Astrocyte (in vitro differentiated cells and primary cell): ENCODE results near the gene NLRP7. TPM values are rescaled to one million over a fixed set of nuclear protein-coding genes. Genes with fewer than 3 reads are reported as not detected.
"Not testable (repeated sequence)": the region's sequence is repeated elsewhere in the genome, so short reads cannot be mapped to it uniquely, and the experiment has no call there.

Experiments used
- DNase-seq: peaks from one replicate; pipeline ENCODE4 v3.0.0-alpha.2; 2010; ENCODE audit warnings: low read depth
- FAIRE-seq: peaks from 2 replicates; lab custom pipeline; 2011; peaks lifted over from hg19 to GRCh38; lab: Jason Lieb, UNC
- H2AFZ ChIP-seq: 2 replicates; pipeline ENCODE4 v1.6.0; 2012; ENCODE audit warnings: low read depth, low read length, inconsistent platforms
- H3K27ac ChIP-seq: 2 replicates; pipeline ENCODE4 v1.5.1; 2011; ENCODE audit warnings: low read depth, low read length, inconsistent platforms
- H3K27me3 ChIP-seq: 2 replicates; pipeline ENCODE4 v1.6.0; 2011; ENCODE audit warnings: low read length, inconsistent platforms; ENCODE audit not compliant: insufficient read depth
- H3K36me3 ChIP-seq: 2 replicates; pipeline ENCODE4 v1.5.1; 2011; ENCODE audit warnings: low read length, inconsistent platforms; ENCODE audit not compliant: insufficient read depth
- H3K4me1 ChIP-seq: 2 replicates; pipeline ENCODE4 v1.5.1; 2011; ENCODE audit warnings: low read length, inconsistent platforms; ENCODE audit not compliant: insufficient read depth
- H3K4me2 ChIP-seq: 2 replicates; pipeline ENCODE4 v1.6.0; 2012; ENCODE audit warnings: low read length, inconsistent platforms
- H3K4me3 ChIP-seq: 2 replicates; pipeline ENCODE4 v1.5.1; 2011; ENCODE audit warnings: low read depth, mild to moderate bottlenecking, low read length, inconsistent platforms; ENCODE audit not compliant: insufficient read depth
- H3K79me2 ChIP-seq: 2 replicates; pipeline ENCODE4 v1.6.0; 2012; ENCODE audit warnings: mild to moderate bottlenecking, low read length, inconsistent platforms; ENCODE audit not compliant: insufficient read depth
- H3K9ac ChIP-seq: 2 replicates; pipeline ENCODE4 v1.6.0; 2012; ENCODE audit warnings: mild to moderate bottlenecking, low read length, inconsistent platforms
- H3K9me3 ChIP-seq: 2 replicates; pipeline ENCODE4 v1.5.1; 2012; ENCODE audit warnings: low read depth, mild to moderate bottlenecking, low read length, inconsistent platforms; ENCODE audit not compliant: insufficient read depth
- H4K20me1 ChIP-seq: 2 replicates; pipeline ENCODE4 v1.6.0; 2012; ENCODE audit warnings: low read length, inconsistent platforms; ENCODE audit not compliant: insufficient read depth
- H3K27ac Mint-ChIP-seq: one replicate; pipeline ENCODE4 v1.8.0; 2021; ENCODE audit warnings: mild to moderate bottlenecking, mixed read lengths; ENCODE audit not compliant: unreplicated experiment
- H3K27me3 Mint-ChIP-seq: one replicate; pipeline ENCODE4 v1.8.0; 2021; ENCODE audit warnings: low read depth, mixed read lengths; ENCODE audit not compliant: unreplicated experiment
- H3K36me3 Mint-ChIP-seq: one replicate; pipeline ENCODE4 v1.8.0; 2021; ENCODE audit warnings: low read depth, mixed read lengths; ENCODE audit not compliant: unreplicated experiment
- H3K4me1 Mint-ChIP-seq: one replicate; pipeline ENCODE4 v1.8.0; 2021; ENCODE audit warnings: low read depth, mixed read lengths; ENCODE audit not compliant: unreplicated experiment
- H3K4me3 Mint-ChIP-seq: one replicate; pipeline ENCODE4 v1.8.0; 2021; ENCODE audit warnings: mild to moderate bottlenecking, moderate library complexity, mixed read lengths; ENCODE audit not compliant: unreplicated experiment
- H3K9me3 Mint-ChIP-seq: one replicate; pipeline ENCODE4 v1.8.0; 2021; ENCODE audit warnings: mild to moderate bottlenecking, mixed read lengths; ENCODE audit not compliant: unreplicated experiment
- EZH2 ChIP-seq: IDR thresholded peaks from 2 replicates; pipeline ENCODE4 v1.6.1; 2012; ENCODE audit warnings: mild to moderate bottlenecking, low read length, inconsistent platforms; ENCODE audit not compliant: insufficient read depth
- total RNA-seq: library from RNA; stranded (reverse); gene quantifications from 2 replicates; pipeline ENCODE4 v1.2.1, GENCODE V29; 2021
- TF ChIP-seq, protein P1 (sequence below): IDR thresholded peaks from 2 replicates; pipeline ENCODE4 v1.5.1; 2011; ENCODE audit warnings: low read depth, mild to moderate bottlenecking, inconsistent platforms, low read length, moderate library complexity; ENCODE audit not compliant: insufficient read depth

The NLRP7 gene
- total RNA-seq, 1 donor from 2014 or later: not detected

DNA sequence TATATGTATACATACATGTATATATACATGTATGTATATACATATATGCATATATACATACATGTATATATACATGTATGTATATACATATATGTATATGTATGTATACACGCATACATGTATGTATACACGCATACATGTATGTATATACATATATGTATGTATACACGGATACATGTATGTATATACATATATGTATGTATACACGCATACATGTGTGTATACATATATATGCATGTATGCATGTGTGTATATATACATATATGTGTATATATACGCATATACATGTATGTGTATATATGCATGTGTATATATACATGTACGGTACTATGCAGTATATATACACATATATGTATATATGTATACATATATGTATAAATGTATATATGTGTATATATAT lies 44.0 kb downstream of the NLRP7 start:
- H3K4me1 Mint-ChIP-seq: no peaks in the 10 kb centered on the region
- H2AFZ ChIP-seq: no peak overlapping the region
- DNase-seq (no peak), FAIRE-seq (no peak)
- H3K36me3 Mint-ChIP-seq: no peaks in the 10 kb centered on the region
- TF ChIP-seq, protein P1, sequence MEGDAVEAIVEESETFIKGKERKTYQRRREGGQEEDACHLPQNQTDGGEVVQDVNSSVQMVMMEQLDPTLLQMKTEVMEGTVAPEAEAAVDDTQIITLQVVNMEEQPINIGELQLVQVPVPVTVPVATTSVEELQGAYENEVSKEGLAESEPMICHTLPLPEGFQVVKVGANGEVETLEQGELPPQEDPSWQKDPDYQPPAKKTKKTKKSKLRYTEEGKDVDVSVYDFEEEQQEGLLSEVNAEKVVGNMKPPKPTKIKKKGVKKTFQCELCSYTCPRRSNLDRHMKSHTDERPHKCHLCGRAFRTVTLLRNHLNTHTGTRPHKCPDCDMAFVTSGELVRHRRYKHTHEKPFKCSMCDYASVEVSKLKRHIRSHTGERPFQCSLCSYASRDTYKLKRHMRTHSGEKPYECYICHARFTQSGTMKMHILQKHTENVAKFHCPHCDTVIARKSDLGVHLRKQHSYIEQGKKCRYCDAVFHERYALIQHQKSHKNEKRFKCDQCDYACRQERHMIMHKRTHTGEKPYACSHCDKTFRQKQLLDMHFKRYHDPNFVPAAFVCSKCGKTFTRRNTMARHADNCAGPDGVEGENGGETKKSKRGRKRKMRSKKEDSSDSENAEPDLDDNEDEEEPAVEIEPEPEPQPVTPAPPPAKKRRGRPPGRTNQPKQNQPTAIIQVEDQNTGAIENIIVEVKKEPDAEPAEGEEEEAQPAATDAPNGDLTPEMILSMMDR: no peak
- TF ChIP-seq EZH2: no peak
- no peak overlapping the region for H3K4me2 ChIP-seq
- H3K27me3 ChIP-seq: no peaks in the 10 kb centered on the region
- H4K20me1 ChIP-seq: no peaks in the 10 kb centered on the region
- peaks cover 4% of the 10 kb centered on the region for H3K27me3 Mint-ChIP-seq
- H3K27ac ChIP-seq: no peak overlapping the region
- no peak overlapping the region for H3K4me3 ChIP-seq
- H3K9ac ChIP-seq: no peak overlapping the region
- H3K27ac Mint-ChIP-seq: no peak overlapping the region
- H3K36me3 ChIP-seq: no peaks in the 10 kb centered on the region
- H3K4me3 Mint-ChIP-seq: no peak overlapping the region
- H3K9me3 ChIP-seq: no peaks in the 10 kb centered on the region
- peaks cover 9% of the 10 kb centered on the region for H3K9me3 Mint-ChIP-seq
- H3K4me1 ChIP-seq: no peaks in the 10 kb centered on the region
- no peaks in the 10 kb centered on the region for H3K79me2 ChIP-seq

DNA sequence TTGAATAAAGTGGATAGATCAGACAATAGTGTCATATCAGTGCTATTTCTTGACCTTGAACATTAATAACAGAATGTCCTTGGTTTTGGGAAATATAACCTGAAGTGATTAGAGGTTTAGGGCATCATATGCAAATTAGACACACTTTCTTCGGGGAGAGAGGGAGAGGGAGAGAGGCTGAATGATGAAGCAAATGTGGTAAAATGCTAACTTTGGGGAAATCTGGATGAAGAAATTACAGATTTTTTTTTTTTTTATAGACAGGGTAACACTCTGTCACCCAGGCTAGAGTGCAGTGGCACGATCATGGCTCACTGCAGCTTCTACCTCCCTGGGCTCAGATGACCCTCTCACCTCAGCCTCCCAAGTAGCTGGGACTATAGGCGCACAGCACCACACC lies 45.3 kb downstream of the NLRP7 start:
- Histone ChIP-seq H4K20me1 (no peaks in the 10 kb centered on the region), H3K27me3 (no peaks in the 10 kb centered on the region), H3K4me3 (no peak overlapping the region), H3K9ac (no peak overlapping the region), H2AFZ (no peak overlapping the region), H3K79me2 (no peaks in the 10 kb centered on the region), H3K27ac (no peak overlapping the region), H3K4me1 (no peaks in the 10 kb centered on the region), H3K4me2 (no peak overlapping the region), H3K36me3 (no peaks in the 10 kb centered on the region), H3K9me3 (no peaks in the 10 kb centered on the region)
- H3K4me1 Mint-ChIP-seq: no peaks in the 10 kb centered on the region
- H3K4me3 Mint-ChIP-seq: no peak overlapping the region
- no peak for FAIRE-seq
- TF ChIP-seq, protein P1: no peak
- no peak for TF ChIP-seq EZH2
- H3K27me3 Mint-ChIP-seq: peaks cover 4% of the 10 kb centered on the region
- H3K27ac Mint-ChIP-seq: no peak overlapping the region
- H3K9me3 Mint-ChIP-seq: peaks cover 9% of the 10 kb centered on the region
- no peaks in the 10 kb centered on the region for H3K36me3 Mint-ChIP-seq
- DNase-seq: no peak

DNA sequence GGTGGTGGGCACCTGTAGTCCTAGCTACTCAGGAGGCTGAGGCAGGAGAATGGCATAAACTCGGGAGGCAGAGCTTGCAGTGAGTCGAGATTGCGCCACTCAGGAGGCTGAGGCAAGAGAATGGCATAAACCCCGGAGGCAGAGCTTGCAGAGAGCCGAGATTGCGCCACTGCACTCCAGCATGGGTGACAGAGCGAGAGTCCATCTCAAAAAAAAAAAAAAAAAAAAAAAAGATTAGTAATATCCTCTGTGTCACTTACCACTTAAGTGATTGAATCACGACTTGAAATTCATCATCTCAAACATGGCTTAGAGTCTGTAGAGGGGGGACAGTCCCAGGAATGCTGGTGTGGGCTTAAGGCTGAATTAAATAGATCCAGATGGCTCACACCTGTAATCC lies 46.2 kb downstream of the NLRP7 start:
- not testable (repeated sequence) for H3K4me2 ChIP-seq, H3K9ac ChIP-seq, H4K20me1 ChIP-seq, H3K9me3 Mint-ChIP-seq, H3K4me3 Mint-ChIP-seq, H3K79me2 ChIP-seq, H2AFZ ChIP-seq, FAIRE-seq, DNase-seq, H3K27me3 Mint-ChIP-seq, H3K4me3 ChIP-seq, H3K27ac ChIP-seq, H3K36me3 ChIP-seq, H3K27ac Mint-ChIP-seq, H3K4me1 ChIP-seq, H3K9me3 ChIP-seq, H3K4me1 Mint-ChIP-seq, H3K27me3 ChIP-seq, H3K36me3 Mint-ChIP-seq

DNA sequence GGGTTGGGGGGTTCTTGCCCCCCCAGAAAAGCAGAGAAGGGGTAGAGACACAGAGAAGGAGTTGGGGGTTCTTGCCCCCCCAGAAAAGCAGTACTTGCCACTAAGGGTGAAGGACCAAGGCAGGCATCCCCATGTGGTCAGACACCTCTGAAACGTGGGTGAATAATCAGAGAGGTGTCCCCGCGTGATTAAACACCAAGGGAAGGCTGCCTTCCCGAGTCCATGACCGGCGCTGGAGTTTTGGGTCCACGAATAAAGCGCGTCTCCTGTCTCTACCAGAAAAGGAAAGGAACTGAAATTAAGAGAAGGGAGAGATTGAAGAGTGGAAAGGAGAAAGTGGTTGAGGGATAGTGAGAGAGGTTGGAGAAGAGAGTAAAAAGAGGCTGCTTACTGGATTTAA lies 47.7 kb downstream of the NLRP7 start:
- not testable (repeated sequence) for H3K4me1 ChIP-seq, H3K79me2 ChIP-seq, H3K27me3 ChIP-seq, H3K4me3 ChIP-seq, H3K27me3 Mint-ChIP-seq, H2AFZ ChIP-seq, H3K4me2 ChIP-seq, H3K36me3 Mint-ChIP-seq, H3K36me3 ChIP-seq, H3K4me1 Mint-ChIP-seq, H4K20me1 ChIP-seq, H3K9me3 ChIP-seq, H3K27ac ChIP-seq, FAIRE-seq, DNase-seq, H3K4me3 Mint-ChIP-seq, H3K9ac ChIP-seq, H3K27ac Mint-ChIP-seq, H3K9me3 Mint-ChIP-seq

DNA sequence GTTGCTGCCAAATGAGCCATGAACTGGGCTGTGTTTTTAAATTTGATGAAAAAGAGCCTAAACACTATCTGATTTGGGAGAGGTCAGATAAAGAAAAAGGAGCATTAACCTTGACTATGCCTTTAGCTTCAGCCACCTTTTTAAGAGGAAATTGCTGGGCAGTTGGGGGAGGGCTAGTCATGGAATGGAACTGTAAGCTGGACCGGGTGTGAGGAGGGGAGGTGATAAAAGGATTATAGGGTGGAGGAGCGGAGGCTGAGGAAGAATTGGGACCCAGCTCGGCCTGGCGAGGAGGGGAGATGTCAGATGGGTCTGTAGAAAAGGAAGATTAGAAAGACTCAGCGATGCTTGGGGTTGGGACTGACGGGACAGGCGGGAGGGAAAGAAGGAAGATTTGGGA lies 48.6 kb downstream of the NLRP7 start:
- H3K4me3 Mint-ChIP-seq, H4K20me1 ChIP-seq, H2AFZ ChIP-seq, H3K27me3 ChIP-seq, H3K4me1 Mint-ChIP-seq, H3K27me3 Mint-ChIP-seq, H3K79me2 ChIP-seq, H3K9me3 ChIP-seq, DNase-seq, H3K4me1 ChIP-seq, H3K36me3 ChIP-seq, FAIRE-seq, H3K27ac ChIP-seq, H3K4me2 ChIP-seq, H3K4me3 ChIP-seq, H3K36me3 Mint-ChIP-seq, H3K9ac ChIP-seq, H3K27ac Mint-ChIP-seq, H3K9me3 Mint-ChIP-seq: not testable (repeated sequence)
